ENCODE results near the gene FOXP1.

Gene FOXP1

DNA sequence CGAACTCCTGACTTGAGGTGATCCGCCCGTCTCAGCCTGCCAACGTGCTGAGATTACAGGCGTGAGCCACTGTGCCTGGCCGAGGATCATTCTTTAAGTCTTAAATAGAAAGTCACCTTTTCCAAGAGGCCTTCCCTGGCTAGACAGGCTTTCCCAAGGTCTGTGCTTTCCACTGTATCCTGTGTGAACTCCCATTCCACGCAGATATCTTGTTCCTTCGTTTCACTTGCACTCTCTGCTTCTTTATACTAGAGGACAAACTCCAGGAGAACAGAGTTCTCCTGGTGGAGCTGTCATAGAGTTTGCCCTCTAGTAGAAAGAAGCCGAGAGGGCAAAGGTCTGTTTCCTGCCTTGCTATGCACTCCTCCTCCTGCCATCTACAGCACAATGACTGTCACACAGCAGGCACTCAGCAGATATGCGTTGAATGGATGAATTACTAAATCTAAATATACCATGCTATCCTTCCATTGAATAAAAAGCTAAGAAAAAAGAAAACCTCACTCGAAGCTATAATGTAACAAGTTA, 211.2 kb downstream of the FOXP1 start:
- in situ Hi-C loops (cut with HindIII; ENCODE audit: low pct_unique_long_range_greater_than_20kb, low sequenced_read_pairs), result no loop called here
- TF ChIP-seq JUND (IDR thresholded peaks at IDR 0.05; ENCODE audit: low read depth), result no peak
- DNase-seq (ENCODE audit: low read depth in 1 of 2, low spot score in 1 of 2), result no peak

DNA sequence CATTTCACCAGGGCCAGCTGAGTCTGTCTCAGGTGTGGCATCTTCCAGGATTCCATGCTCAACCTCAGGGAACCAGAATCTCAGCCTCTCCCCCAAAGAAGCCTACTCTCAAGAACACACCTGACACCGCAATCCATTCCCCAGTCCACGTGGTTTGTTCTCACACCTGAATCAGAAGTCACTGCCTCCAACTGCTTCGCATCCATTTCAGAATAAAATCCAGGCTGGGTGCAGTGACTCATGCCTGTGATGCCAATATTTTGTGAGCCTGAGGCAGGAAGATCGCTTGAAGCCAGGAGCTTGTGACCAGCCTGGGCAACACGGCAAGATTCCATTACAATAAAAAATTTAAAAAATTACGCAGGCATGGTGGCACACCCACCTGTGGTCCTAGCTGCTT, 212.2 kb downstream of the FOXP1 start:
- TF ChIP-seq JUND (IDR thresholded peaks at IDR 0.05; ENCODE audit: low read depth), result no peak
- in situ Hi-C loops (cut with HindIII; ENCODE audit: low pct_unique_long_range_greater_than_20kb, low sequenced_read_pairs), result no loop called here
- DNase-seq (ENCODE audit: low read depth in 1 of 2, low spot score in 1 of 2), result no peak

DNA sequence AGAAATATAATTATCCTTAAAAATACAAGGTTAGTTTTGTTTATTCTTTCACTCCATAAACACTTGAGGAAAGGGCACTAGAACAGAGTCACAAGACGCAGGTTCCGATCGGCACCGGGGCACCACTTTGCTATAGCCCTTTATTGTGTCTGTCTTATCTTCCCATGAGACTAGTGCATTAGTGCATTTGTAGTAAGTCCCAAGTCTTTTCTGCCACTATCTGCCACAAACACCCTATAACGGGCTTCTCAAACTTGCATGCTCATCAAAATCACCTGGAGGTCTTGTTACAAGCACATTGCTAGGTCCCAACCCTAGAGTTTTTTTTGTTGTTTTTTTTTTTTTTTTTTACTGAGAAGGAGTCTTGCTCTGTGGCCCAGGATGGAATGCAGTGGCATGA, 213.1 kb downstream of the FOXP1 start:
- no peak for DNase-seq (ENCODE audit: low read depth in 1 of 2, low spot score in 1 of 2)
- no peak for TF ChIP-seq JUND (IDR thresholded peaks at IDR 0.05; ENCODE audit: low read depth)
- in situ Hi-C loops (cut with HindIII; ENCODE audit: low pct_unique_long_range_greater_than_20kb, low sequenced_read_pairs), result no loop called here

DNA sequence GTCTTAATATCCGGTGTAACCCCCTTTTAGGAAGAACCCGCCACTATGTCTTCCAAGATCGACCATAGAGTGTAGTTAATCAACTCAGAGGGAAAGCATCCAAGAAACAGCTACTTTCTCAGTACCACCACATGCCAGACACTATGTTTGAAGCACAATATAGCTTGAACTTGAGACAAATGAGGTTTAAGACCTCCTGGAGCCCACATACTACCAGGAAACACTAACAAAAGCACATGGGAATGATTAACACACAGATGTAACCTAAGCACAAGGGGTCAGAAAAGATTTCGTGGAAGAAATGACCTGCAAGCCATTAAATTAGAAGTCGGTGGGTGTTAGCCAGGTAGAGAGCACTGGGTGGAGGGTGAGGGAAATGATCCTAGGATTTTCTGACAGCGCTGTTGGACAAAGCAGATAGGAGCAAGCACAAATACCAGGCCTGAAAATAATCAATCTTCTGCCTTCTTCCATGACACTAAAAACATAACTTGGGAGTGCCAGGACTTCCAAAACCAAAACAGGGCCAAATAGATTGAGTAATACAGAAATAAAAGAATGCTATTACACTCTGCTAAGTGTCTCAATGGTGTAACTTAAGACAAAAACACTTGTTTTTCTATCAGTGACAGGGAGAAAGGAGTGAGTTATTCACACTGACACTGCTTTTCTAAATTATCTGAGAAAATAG, 213.7 kb downstream of the FOXP1 start:
- in situ Hi-C loops (cut with HindIII; ENCODE audit: low pct_unique_long_range_greater_than_20kb, low sequenced_read_pairs), result no loop called here
- TF ChIP-seq JUND (IDR thresholded peaks at IDR 0.05; ENCODE audit: low read depth), result no peak
- no peak for DNase-seq (ENCODE audit: low read depth in 1 of 2, low spot score in 1 of 2)

DNA sequence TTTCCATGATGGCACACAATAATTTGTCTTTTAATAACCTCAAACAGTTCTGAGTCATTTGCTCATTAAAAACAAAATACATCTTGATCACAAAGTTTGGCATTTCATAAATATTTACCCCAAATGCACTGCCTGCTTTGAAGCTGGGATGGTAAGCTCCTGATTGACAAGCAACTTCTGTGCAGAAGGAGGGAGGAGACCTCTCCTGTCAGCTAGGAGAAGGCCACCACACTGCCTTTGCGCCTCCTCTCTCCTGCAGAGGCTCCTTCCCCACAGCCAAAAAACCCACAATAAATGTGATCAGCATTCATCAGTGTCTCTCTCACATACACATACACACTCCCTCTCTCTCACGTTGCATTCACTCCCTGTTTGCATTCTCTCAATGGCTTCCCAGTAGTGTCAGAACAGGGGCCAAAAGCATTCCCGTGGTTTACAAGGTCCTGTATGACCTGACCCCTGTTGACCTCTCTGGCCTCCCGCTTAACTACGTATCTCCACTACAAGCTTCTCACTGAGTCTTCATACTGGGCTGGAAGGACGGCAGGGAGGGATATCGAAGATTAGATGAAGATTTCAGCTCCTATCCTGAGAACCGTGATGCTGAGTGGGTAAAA, 216.4 kb downstream of the FOXP1 start:
- no peak for DNase-seq (ENCODE audit: low read depth in 1 of 2, low spot score in 1 of 2)
- in situ Hi-C loops (cut with HindIII; ENCODE audit: low pct_unique_long_range_greater_than_20kb, low sequenced_read_pairs), result no loop called here
- no peak for TF ChIP-seq JUND (IDR thresholded peaks at IDR 0.05; ENCODE audit: low read depth)

DNA sequence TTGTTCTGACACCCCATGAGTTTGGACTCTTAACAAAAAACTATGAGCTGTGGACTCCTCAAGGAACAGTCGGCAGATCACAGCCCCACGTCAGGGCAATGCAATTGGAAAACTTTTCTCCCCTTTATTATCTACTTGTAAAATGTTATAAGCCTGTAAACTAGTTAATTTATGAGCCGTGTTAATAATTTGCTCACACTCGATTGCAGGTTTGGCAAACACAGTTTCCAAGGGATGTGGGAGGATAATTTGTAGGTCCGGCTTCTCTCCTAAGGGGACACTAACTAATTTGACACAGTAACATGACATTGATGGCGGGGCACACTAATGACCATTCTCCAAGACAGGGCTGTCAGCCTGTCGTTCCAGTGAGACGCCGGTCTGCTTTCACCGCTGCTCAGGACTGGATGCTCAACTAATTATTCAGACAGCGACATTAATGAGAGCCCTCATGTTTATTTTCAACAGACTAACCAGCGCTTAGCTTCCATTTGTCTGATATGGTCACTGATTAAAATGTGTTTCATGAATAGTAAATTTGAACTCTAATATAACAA, 222.1 kb downstream of the FOXP1 start:
- no peak for DNase-seq (ENCODE audit: low read depth in 1 of 2, low spot score in 1 of 2)
- in situ Hi-C loops (cut with HindIII; ENCODE audit: low pct_unique_long_range_greater_than_20kb, low sequenced_read_pairs), result no loop called here
- TF ChIP-seq JUND (IDR thresholded peaks at IDR 0.05; ENCODE audit: low read depth), result no peak

DNA sequence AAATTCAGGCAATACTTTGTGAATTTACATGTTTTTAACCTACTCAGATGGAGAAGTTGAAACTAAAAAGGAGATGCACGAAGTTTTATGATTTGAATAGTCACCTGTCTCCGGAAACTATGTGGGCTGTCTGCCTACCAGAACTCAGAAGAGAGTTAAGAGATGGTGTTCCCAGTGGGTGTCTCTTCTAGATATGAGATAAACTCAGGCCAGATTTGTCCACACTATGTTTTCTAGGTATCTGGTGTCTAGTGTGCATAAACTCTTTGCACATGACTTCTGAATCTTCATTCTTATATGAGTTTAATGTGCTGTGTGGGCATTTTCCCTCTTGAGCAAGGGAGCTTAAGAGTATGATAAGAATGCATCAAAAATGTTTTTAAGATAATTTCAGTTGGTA, 222.8 kb downstream of the FOXP1 start:
- no peak for DNase-seq (ENCODE audit: low read depth in 1 of 2, low spot score in 1 of 2)
- in situ Hi-C loops (cut with HindIII; ENCODE audit: low pct_unique_long_range_greater_than_20kb, low sequenced_read_pairs), result no loop called here
- no peak for TF ChIP-seq JUND (IDR thresholded peaks at IDR 0.05; ENCODE audit: low read depth)

DNA sequence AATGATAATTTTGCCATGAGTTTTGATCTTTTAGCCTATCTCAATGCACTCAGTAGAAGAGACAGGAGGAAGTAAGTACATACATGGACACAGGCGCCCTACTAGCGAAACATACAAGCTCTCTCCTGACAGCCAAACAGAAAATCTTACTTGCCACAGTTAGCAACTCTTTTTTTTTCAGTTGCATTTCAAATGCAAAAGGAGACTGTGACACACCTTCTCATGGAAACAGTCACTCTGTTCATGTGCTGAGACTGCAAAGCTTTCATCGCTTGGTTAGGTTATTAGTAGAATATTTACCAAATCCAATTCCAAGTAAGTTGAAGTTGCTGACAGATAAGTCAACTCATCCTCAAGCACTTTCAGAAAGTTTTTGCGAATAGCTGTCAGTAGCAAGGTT, 223.3 kb downstream of the FOXP1 start:
- DNase-seq (ENCODE audit: low read depth in 1 of 2, low spot score in 1 of 2), result no peak
- in situ Hi-C loops (cut with HindIII; ENCODE audit: low pct_unique_long_range_greater_than_20kb, low sequenced_read_pairs), result no loop called here
- TF ChIP-seq JUND (IDR thresholded peaks at IDR 0.05; ENCODE audit: low read depth), result no peak

DNA sequence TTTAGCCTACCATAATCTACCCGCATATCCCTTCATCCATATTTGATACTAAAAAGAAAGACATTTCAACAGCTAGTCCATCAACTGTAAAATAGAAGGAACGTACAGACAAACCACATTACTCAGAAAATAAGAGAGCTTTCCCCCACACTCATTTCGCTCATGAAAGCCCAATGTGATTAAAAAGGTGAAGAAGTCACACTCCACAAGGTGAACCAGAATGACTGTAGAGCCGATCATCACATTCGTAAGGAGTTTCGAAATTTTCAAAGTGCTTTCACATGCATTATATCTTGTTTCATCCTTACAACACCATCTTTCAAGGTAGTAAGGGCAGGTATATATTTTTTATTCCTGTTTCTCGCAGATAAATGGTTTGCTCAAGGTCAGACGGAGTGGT, 225.3 kb downstream of the FOXP1 start:
- in situ Hi-C loops (cut with HindIII; ENCODE audit: low pct_unique_long_range_greater_than_20kb, low sequenced_read_pairs), result no loop called here
- TF ChIP-seq JUND (IDR thresholded peaks at IDR 0.05; ENCODE audit: low read depth), result no peak
- DNase-seq (ENCODE audit: low read depth in 1 of 2, low spot score in 1 of 2), result no peak

DNA sequence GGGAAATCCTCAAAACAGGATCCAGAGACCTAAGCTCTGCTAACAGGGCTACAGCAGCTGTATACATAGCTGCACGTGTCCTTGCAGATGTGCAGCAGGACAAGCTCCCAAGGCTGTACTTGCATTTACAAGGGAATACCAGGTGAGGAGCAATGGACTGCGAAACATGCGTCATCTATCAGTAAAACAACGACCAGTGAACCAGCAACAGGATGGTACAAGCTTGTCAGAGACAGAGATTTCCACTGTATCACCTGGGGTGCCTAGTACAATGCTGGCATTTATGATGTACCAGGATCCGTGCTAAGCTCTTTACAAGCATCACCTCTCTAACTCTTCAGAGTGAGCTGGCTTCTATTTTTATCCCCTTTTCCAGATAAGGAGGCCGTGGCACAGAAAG, 227.3 kb downstream of the FOXP1 start:
- TF ChIP-seq JUND (IDR thresholded peaks at IDR 0.05; ENCODE audit: low read depth), result no peak
- no peak for DNase-seq (ENCODE audit: low read depth in 1 of 2, low spot score in 1 of 2)
- in situ Hi-C loops (cut with HindIII; ENCODE audit: low pct_unique_long_range_greater_than_20kb, low sequenced_read_pairs), result no loop called here

DNA sequence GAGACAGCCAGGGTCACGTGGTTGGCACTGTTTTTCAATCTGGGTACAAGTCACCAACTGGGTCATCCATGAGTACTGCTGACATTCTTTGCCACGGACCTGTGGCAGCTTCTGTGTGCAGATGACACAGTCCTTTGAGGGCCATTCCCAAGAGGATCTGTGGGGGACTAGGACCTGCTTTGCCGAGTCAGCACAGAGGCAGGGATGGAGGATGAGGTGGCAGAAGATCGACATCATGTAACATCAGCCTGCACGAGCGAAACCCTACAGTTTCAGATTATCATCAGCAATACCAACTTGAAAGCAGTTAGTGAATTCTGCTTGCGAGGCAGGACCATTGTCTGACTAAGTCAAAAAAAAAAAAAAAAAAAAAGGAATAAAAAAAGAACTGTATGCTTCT, 227.7 kb downstream of the FOXP1 start:
- TF ChIP-seq JUND (IDR thresholded peaks at IDR 0.05; ENCODE audit: low read depth), result no peak
- in situ Hi-C loops (cut with HindIII; ENCODE audit: low pct_unique_long_range_greater_than_20kb, low sequenced_read_pairs), result no loop called here
- DNase-seq (ENCODE audit: low read depth in 1 of 2, low spot score in 1 of 2), result no peak

DNA sequence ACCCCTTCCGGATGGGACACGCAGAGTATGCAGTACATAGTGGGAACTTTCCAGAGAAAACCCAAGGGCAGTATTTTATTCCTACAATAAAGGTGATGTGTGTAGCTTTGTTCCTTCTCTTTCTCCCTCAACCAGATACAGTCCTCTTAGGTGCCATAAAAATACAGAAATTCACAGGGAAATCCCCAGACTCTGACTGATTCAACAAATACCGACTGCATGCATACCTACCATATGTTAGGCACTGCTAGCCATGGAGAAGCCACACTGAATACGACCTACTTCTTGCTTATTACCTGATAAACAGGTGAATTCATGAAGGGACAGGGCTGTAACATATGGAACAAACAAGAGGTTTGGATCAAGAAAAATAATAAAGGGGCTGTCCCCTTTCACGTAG, 228.5 kb downstream of the FOXP1 start:
- no peak for DNase-seq (ENCODE audit: low read depth in 1 of 2, low spot score in 1 of 2)
- no peak for TF ChIP-seq JUND (IDR thresholded peaks at IDR 0.05; ENCODE audit: low read depth)
- in situ Hi-C loops (cut with HindIII; ENCODE audit: low pct_unique_long_range_greater_than_20kb, low sequenced_read_pairs), result no loop called here

DNA sequence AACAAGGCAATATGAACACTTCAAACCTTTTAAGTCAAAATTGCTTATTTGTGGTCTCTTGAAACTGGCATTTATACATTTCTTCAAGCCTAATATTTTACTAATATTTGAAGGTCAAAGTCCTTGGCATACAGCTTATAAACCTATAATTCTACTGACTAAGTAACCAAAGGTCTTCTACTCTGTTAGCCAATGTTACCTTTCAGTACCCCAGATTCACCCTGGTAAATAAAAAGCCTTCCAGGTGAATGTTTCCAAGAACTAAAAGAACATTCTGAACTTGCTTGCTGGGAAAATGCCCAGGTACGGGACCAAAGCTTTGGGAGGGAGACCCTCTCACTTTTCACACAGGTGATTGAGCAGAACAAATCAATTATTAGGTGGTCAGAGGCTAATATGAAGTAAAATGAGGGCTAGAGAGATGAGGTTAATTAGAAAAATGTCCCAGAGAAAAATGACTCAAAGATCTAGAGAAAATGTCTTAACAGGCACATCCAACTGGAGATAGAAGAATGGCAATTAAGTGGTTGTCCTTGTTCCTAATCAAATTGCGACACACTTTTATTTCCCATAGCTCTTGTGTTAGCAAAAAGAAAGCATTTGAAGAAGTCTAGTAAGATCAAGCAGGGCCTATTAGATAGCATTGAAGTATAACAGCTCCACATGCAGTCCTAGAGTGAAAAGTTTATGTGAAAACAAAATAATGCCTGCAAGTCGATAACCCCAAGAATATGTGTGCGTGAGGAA, 232.0 kb downstream of the FOXP1 start:
- DNase-seq (ENCODE audit: low read depth in 1 of 2, low spot score in 1 of 2), result no peak
- TF ChIP-seq JUND (IDR thresholded peaks at IDR 0.05; ENCODE audit: low read depth), result no peak
- in situ Hi-C loops (cut with HindIII; ENCODE audit: low pct_unique_long_range_greater_than_20kb, low sequenced_read_pairs), result no loop called here
